ENCODE results near the gene FPGS. TPM values are rescaled to one million over a fixed set of nuclear protein-coding genes. Genes with fewer than 3 reads are reported as not detected.
A peak's percentile ranks its signal among the peaks of the same experiment; 100 is the strongest.

The FPGS gene
- total and polyA plus RNA-seq, 4 donors: 42.5 to 115 (median 93.6) TPM

GRCh38 chr9:127862075-127863011 is 59.7 kb downstream of the FPGS start:
- 9 to 18% methylated on average over 29 of the region's 29 CpGs for WGBS, 2 donors
- peak overlapping the region; percentile 64 to 77 for H3K27ac ChIP-seq (ENCODE audit: low read depth in 1 of 2, low read length in 1 of 2)
- no peak for TF ChIP-seq CTCF (IDR thresholded peaks at IDR 0.05; ENCODE audit: control extremely low read depth, extremely low read depth)
- no peaks in the 10 kb centered on the region for H3K9me3 ChIP-seq (ENCODE audit: control insufficient read depth in 4 of 4, insufficient read depth in 3 of 4, low read length in 3 of 4)
- H3K4me3 ChIP-seq: no peak overlapping the region
- ATAC-seq (ENCODE audit: insufficient read depth, low FRiP score) (peak; percentile 61), DNase-seq (peak; percentile 76 to 91 (median 77))
- H3K4me1 ChIP-seq (ENCODE audit: control insufficient read depth in 5 of 5, insufficient read depth in 5 of 5, low read length in 5 of 5): peaks cover 3 to 37% (median 28%) of the 10 kb centered on the region in 5 donors
- H3K9ac ChIP-seq (ENCODE audit: insufficient read depth in 1 of 2, low read length in 2 of 2): peak overlapping the region in 1 of 2 donors; percentile 8
- no peaks in the 10 kb centered on the region for H3K27me3 ChIP-seq (ENCODE audit: control insufficient read depth in 3 of 3, insufficient read depth in 3 of 3, low read length in 2 of 3)
- H3K36me3 ChIP-seq (ENCODE audit: control insufficient read depth in 4 of 4, insufficient read depth in 4 of 4, low read length in 4 of 4): peaks cover 0 to 4% (median 0%) of the 10 kb centered on the region in 4 donors

- WGBS, 2 donors: 42 to 64% methylated on average over 13 of the region's 13 CpGs
- Histone ChIP-seq H3K4me3 (no peak overlapping the region), H3K9me3 (ENCODE audit: control insufficient read depth in 4 of 4, insufficient read depth in 3 of 4, low read length in 3 of 4) (no peaks in the 10 kb centered on the region), H3K36me3 (ENCODE audit: control insufficient read depth in 4 of 4, insufficient read depth in 4 of 4, low read length in 4 of 4) (peaks cover 0 to 4% (median 2%) of the 10 kb centered on the region in 4 donors), H3K27me3 (ENCODE audit: control insufficient read depth in 3 of 3, insufficient read depth in 3 of 3, low read length in 2 of 3) (no peaks in the 10 kb centered on the region), H3K27ac (ENCODE audit: low read depth in 1 of 2, low read length in 1 of 2) (peak overlapping the region; percentile 64 to 77), H3K4me1 (ENCODE audit: control insufficient read depth in 5 of 5, insufficient read depth in 5 of 5, low read length in 5 of 5) (peaks cover 0 to 30% (median 25%) of the 10 kb centered on the region in 5 donors), H3K9ac (ENCODE audit: insufficient read depth in 1 of 2, low read length in 2 of 2) (no peak overlapping the region)
- no peak for TF ChIP-seq CTCF (IDR thresholded peaks at IDR 0.05; ENCODE audit: control extremely low read depth, extremely low read depth)
- DNase-seq (no peak), ATAC-seq (ENCODE audit: insufficient read depth, low FRiP score) (no peak)
Measured at GRCh38 chr9:127863191-127863621, 60.5 kb downstream of the FPGS start.

Small RNAs within 50 kb of the gene (small RNA-seq; reads per million reads assigned to genes)
- not detected for gene RF00019 (ENCODE audit: low replicate concordance)
- not detected for gene RNA5SP296 (ENCODE audit: low replicate concordance)

Other genes with a start within 250 kb of the FPGS start
- gene STXBP1, start 190.6 kb upstream of the FPGS start, total RNA-seq: 10 to 100 TPM; 61.5 to 65.8 TPM
- 10 to 100 TPM; 19.2 to 32.0 TPM for gene STXBP1, start 190.6 kb upstream of the FPGS start, polyA plus RNA-seq
- gene CFAP157, start 95.9 kb upstream of the FPGS start, total RNA-seq: 10 to 100 TPM; 14.6 to 40.6 TPM
- 10 to 100 TPM; 14.8 to 17.3 TPM for gene CFAP157, start 95.9 kb upstream of the FPGS start, polyA plus RNA-seq
- 10 to 100 TPM in 1 of 2 donors, 1 to 10 TPM in 1; 8.6 to 28.2 TPM for gene PTRH1, start 87.2 kb upstream of the FPGS start, total RNA-seq
- gene PTRH1, start 87.2 kb upstream of the FPGS start, polyA plus RNA-seq: 10 to 100 TPM; 21.2 to 41.7 TPM
- 1 to 10 TPM; 4.0 to 5.6 TPM for gene TTC16, start 86.8 kb upstream of the FPGS start, total RNA-seq
- 1 to 10 TPM; 1.5 TPM for gene TTC16, start 86.8 kb upstream of the FPGS start, polyA plus RNA-seq
- gene TOR2A, start 67.6 kb upstream of the FPGS start, total RNA-seq: 10 to 100 TPM in 1 of 2 donors, 1 to 10 TPM in 1; 8.8 to 19.8 TPM
- 10 to 100 TPM; 14.0 to 30.8 TPM for gene TOR2A, start 67.6 kb upstream of the FPGS start, polyA plus RNA-seq
- gene SH2D3C, start 24.2 kb upstream of the FPGS start, total RNA-seq: 10 to 100 TPM; 34.5 to 51.5 TPM
- gene SH2D3C, start 24.2 kb upstream of the FPGS start, polyA plus RNA-seq: 10 to 100 TPM; 41.0 to 43.0 TPM
- gene CDK9, start 16.8 kb upstream of the FPGS start, total RNA-seq: 10 to 100 TPM; 54.9 to 97.9 TPM
- gene CDK9, start 16.8 kb upstream of the FPGS start, polyA plus RNA-seq: 10 to 100 TPM; 53.9 to 55.9 TPM
- 100 to 1,000 TPM in 1 of 2 donors, 10 to 100 TPM in 1; 41.1 to 182 TPM for gene ENG, start 51.8 kb downstream of the FPGS start, total RNA-seq
- 100 to 1,000 TPM in 1 of 2 donors, 10 to 100 TPM in 1; 80.7 to 317 TPM for gene ENG, start 51.8 kb downstream of the FPGS start, polyA plus RNA-seq
- gene AK1, start 74.8 kb downstream of the FPGS start, total RNA-seq: 100 to 1,000 TPM in 1 of 2 donors, 10 to 100 TPM in 1; 72.3 to 154 TPM
- gene AK1, start 74.8 kb downstream of the FPGS start, polyA plus RNA-seq: 100 to 1,000 TPM in 1 of 2 donors, 10 to 100 TPM in 1; 63.8 to 386 TPM
- 10 to 100 TPM; 28.3 to 51.9 TPM for gene ST6GALNAC6, start 96.7 kb downstream of the FPGS start, total RNA-seq
- 10 to 100 TPM; 45.3 to 59.8 TPM for gene ST6GALNAC6, start 96.7 kb downstream of the FPGS start, polyA plus RNA-seq
- gene ST6GALNAC4, start 114.2 kb downstream of the FPGS start, total RNA-seq: 10 to 100 TPM; 42.7 to 96.2 TPM
- gene ST6GALNAC4, start 114.2 kb downstream of the FPGS start, polyA plus RNA-seq: 10 to 100 TPM; 24.6 to 67.3 TPM
- 1 to 10 TPM; 4.9 to 9.0 TPM for gene PIP5KL1, start 127.9 kb downstream of the FPGS start, total RNA-seq
- gene PIP5KL1, start 127.9 kb downstream of the FPGS start, polyA plus RNA-seq: 1 to 10 TPM; 2.0 to 4.9 TPM
- 10 to 100 TPM; 20.5 to 51.3 TPM for gene DPM2, start 135.0 kb downstream of the FPGS start, total RNA-seq
- 10 to 100 TPM; 50.8 to 51.1 TPM for gene DPM2, start 135.0 kb downstream of the FPGS start, polyA plus RNA-seq
- gene EEIG1, start 178.1 kb downstream of the FPGS start, total RNA-seq: 10 to 100 TPM; 49.6 to 66.5 TPM
- gene EEIG1, start 178.1 kb downstream of the FPGS start, polyA plus RNA-seq: 10 to 100 TPM; 13.4 to 15.8 TPM

All from lung (tissue), 13 donors.